HG03025 (cell line): ENCODE data around the gene ERBB4.
"Not testable (repeated sequence)": the region's sequence is repeated elsewhere in the genome, so short reads cannot be mapped to it uniquely, and the experiment has no call there.

ENCODE experiments used
- ATAC-seq: cut with Tn5 transposase; IDR thresholded peaks from one replicate; pipeline ENCODE4 v1.9.1; 2021; ENCODE audit warnings: mild to moderate bottlenecking, moderate library complexity; ENCODE audit not compliant: unreplicated experiment, low FRiP score

Gene ERBB4

GRCh38 chr2:212314680-212315079 lies 223.9 kb downstream of the ERBB4 start:
- ATAC-seq, result no peak

GRCh38 chr2:212311807-212312404 lies 226.7 kb downstream of the ERBB4 start:
- ATAC-seq, result no peak

GRCh38 chr2:212299943-212300342 lies 238.7 kb downstream of the ERBB4 start:
- no peak for ATAC-seq

GRCh38 chr2:212299333-212299732 lies 239.3 kb downstream of the ERBB4 start:
- ATAC-seq, result no peak

GRCh38 chr2:212295571-212295970 lies 243.0 kb downstream of the ERBB4 start:
- ATAC-seq, result no peak

GRCh38 chr2:212294816-212295215 lies 243.8 kb downstream of the ERBB4 start:
- no peak for ATAC-seq

GRCh38 chr2:212289301-212289700 lies 249.3 kb downstream of the ERBB4 start:
- ATAC-seq, result no peak

- no peak for ATAC-seq
Observed at GRCh38 chr2:212288308-212288707, 250.3 kb downstream of the ERBB4 start.

GRCh38 chr2:212284166-212284565 lies 254.4 kb downstream of the ERBB4 start:
- no peak for ATAC-seq

- no peak for ATAC-seq
Observed at GRCh38 chr2:212282671-212283261, 255.8 kb downstream of the ERBB4 start.

- no peak for ATAC-seq
Observed at GRCh38 chr2:212276813-212277212, 261.8 kb downstream of the ERBB4 start.

GRCh38 chr2:212274215-212274614 lies 264.4 kb downstream of the ERBB4 start:
- no peak for ATAC-seq

- ATAC-seq, result no peak
Observed at GRCh38 chr2:212271583-212271982, 267.0 kb downstream of the ERBB4 start.

- ATAC-seq, result no peak
Observed at GRCh38 chr2:212269005-212269404, 269.6 kb downstream of the ERBB4 start.

GRCh38 chr2:212266297-212266696 lies 272.3 kb downstream of the ERBB4 start:
- no peak for ATAC-seq

GRCh38 chr2:212265777-212266176 lies 272.8 kb downstream of the ERBB4 start:
- no peak for ATAC-seq

GRCh38 chr2:212264187-212264586 lies 274.4 kb downstream of the ERBB4 start:
- no peak for ATAC-seq

GRCh38 chr2:212259226-212259625 lies 279.4 kb downstream of the ERBB4 start:
- no peak for ATAC-seq

GRCh38 chr2:212254339-212254738 lies 284.3 kb downstream of the ERBB4 start:
- no peak for ATAC-seq

- ATAC-seq, result no peak
Observed at GRCh38 chr2:212249451-212249850, 289.2 kb downstream of the ERBB4 start.

- ATAC-seq, result no peak
Observed at GRCh38 chr2:212245880-212246279, 292.7 kb downstream of the ERBB4 start.

GRCh38 chr2:212242724-212243123 lies 295.9 kb downstream of the ERBB4 start:
- no peak for ATAC-seq

GRCh38 chr2:212238152-212238551 lies 300.4 kb downstream of the ERBB4 start:
- not testable (repeated sequence) for ATAC-seq
